NB4 (cell line): ENCODE data around the gene LDHAL6A.

Experiments used
- POLR2A ChIP-seq: IDR thresholded peaks from 2 replicates; pipeline ENCODE4 v1.6.1; 2011; ENCODE audit warnings: mild to moderate bottlenecking; ENCODE audit not compliant: insufficient read length; ENCODE audit errors: extremely low read depth
- TF ChIP-seq, protein P1 (sequence below): IDR thresholded peaks from one replicate; pipeline ENCODE4 v1.5.1; 2012; ENCODE audit warnings: low read depth, low read length
- TF ChIP-seq, protein P2 (sequence below): IDR thresholded peaks from 2 replicates; pipeline ENCODE4 v1.6.1; 2011; ENCODE audit warnings: low read depth, low read length

DNA sequence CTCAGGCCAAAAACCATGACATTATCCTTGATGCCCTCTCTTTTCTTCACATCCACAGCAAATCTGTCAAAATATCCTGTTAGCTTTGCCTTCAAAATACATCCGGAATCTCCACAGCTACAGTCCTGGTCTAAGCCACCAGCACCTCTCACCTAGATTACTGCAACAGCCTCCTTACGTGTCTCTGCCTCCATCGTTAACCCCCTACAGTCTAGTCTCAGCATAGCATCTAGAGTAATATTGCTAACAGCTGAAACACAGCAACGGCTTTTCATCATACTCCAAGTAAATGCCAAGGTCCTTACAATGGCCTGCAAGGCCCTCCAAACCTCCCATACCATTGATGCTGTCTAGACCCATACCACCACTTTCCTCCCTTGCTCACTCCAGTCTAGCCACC, 66.7 kb downstream of the LDHAL6A start:
- TF ChIP-seq, protein P1, sequence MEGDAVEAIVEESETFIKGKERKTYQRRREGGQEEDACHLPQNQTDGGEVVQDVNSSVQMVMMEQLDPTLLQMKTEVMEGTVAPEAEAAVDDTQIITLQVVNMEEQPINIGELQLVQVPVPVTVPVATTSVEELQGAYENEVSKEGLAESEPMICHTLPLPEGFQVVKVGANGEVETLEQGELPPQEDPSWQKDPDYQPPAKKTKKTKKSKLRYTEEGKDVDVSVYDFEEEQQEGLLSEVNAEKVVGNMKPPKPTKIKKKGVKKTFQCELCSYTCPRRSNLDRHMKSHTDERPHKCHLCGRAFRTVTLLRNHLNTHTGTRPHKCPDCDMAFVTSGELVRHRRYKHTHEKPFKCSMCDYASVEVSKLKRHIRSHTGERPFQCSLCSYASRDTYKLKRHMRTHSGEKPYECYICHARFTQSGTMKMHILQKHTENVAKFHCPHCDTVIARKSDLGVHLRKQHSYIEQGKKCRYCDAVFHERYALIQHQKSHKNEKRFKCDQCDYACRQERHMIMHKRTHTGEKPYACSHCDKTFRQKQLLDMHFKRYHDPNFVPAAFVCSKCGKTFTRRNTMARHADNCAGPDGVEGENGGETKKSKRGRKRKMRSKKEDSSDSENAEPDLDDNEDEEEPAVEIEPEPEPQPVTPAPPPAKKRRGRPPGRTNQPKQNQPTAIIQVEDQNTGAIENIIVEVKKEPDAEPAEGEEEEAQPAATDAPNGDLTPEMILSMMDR, result no peak
- no peak for TF ChIP-seq POLR2A
- TF ChIP-seq, protein P2, sequence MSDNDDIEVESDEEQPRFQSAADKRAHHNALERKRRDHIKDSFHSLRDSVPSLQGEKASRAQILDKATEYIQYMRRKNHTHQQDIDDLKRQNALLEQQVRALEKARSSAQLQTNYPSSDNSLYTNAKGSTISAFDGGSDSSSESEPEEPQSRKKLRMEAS, result no peak
